ENCODE data around the gene RAB4A.
"Not testable (repeated sequence)": the region's sequence is repeated elsewhere in the genome, so short reads cannot be mapped to it uniquely, and the experiment has no call there.

Gene RAB4A

DNA sequence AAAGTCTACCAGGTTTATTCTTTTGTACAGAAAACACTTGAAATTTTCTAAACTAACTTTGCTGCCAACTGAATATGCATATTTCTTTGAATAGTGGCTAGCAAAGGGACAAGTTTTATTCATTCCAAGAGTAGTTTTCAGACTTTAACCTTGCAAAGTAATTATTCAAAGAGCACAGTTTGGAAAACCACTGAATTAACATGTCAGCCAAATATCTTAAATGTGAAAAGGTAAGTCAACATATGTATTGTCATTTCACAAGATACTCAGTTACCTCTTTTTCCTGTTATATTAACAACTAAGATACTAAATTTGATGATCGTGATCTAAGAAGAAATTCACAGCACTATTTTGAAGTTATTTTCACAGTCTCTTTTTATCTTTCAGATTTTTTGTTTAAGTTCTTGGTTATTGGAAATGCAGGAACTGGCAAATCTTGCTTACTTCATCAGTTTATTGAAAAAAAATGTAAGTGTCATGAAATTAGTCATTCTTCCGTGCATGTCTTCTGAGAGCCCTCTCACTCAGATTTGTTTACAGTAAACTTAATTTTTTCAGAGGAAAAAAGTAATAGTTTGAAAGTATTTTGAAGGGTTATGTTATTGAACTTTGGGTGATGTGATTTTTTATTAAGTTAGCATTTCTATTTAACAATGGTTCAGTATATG lies 15.3 kb downstream of the RAB4A start:
- TF ChIP-seq ZNF274 (IDR thresholded peaks at IDR 0.05; ENCODE audit: low read depth, low read length): no peak
- no peak overlapping the region for H3K4me3 ChIP-seq (ENCODE audit: low read length)

DNA sequence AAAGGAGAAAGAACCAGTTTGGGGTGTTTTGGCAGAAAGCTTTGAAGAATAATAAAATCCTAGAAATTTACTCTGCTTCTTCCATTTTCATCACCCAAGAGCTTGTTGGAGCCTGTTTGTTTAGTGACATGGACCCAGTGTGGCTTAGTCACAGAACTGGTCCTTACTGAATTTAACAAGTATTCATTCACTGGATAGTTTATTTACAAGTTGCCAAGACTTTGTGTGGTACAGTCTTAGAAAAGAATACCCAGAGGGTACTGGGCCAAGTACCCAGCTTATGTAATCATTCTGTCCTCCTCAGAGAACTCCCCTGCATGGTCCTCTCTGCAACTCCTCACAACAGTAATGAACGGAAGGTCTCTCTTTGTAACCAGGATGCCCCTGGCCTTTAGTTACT lies 16.4 kb downstream of the RAB4A start:
- no peak overlapping the region for H3K4me3 ChIP-seq (ENCODE audit: low read length)
- TF ChIP-seq ZNF274 (IDR thresholded peaks at IDR 0.05; ENCODE audit: low read depth, low read length): no peak

GRCh38 chr1:229288516-229288915 lies 17.6 kb downstream of the RAB4A start:
- no peak for TF ChIP-seq ZNF274 (IDR thresholded peaks at IDR 0.05; ENCODE audit: low read depth, low read length)
- no peak overlapping the region for H3K4me3 ChIP-seq (ENCODE audit: low read length)

- not testable (repeated sequence) for H3K4me3 ChIP-seq (ENCODE audit: low read length)
These were observed 20.8 kb downstream of the RAB4A start for GRCh38 chr1:229291686-229292085.

DNA sequence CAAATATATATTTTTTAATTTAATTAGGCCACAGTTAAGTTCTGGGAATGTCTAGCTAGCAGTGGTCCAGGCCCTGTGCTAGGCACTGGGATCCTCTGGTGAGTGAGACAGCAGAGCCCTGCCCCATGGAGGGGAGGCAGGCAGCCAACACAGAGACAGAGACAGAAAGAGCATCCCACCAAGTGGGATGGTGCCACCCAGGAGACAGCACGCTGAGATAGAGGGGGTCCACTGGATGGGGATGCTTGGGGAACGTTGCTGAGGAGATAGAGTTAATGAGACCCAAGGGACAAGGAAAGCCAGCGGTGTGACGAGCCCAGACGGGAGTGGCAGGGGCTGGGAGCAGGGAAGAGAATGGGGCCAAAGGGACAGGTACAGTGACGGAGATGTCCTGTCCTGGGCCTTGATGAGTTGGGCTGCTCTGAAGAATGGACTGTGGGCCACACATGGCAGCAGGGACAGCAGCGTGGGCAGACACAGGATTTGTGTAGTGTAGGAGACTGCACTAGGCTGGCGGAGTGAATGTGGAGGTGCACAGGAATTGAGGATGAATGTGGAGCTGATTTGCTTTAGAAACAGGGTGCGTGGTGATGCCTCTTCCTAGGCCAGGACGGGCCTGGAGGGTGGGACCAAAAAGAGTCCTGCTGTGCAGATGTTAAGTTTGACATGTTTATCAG lies 22.8 kb downstream of the RAB4A start:
- no peak for TF ChIP-seq ZNF274 (IDR thresholded peaks at IDR 0.05; ENCODE audit: low read depth, low read length)
- no peak overlapping the region for H3K4me3 ChIP-seq (ENCODE audit: low read length)

DNA sequence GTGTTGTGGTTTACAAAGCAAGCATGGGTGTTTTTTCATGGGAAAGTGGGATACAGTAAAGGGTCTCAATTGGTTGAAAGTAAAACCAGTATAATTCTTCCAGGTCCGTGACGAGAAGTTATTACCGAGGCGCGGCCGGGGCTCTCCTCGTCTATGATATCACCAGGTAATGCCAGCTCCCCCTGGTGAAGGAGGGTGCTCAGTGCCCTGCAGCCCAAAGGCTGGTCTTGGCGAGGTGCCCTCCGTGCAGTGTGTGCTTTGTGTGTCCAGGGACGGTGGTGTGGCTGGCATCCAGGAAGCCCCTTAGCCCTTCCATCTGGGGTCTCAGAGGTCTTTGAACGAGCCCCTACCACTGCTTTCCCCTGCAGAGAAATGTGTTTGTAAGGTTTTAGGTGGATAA lies 24.8 kb downstream of the RAB4A start:
- no peak for TF ChIP-seq ZNF274 (IDR thresholded peaks at IDR 0.05; ENCODE audit: low read depth, low read length)

DNA sequence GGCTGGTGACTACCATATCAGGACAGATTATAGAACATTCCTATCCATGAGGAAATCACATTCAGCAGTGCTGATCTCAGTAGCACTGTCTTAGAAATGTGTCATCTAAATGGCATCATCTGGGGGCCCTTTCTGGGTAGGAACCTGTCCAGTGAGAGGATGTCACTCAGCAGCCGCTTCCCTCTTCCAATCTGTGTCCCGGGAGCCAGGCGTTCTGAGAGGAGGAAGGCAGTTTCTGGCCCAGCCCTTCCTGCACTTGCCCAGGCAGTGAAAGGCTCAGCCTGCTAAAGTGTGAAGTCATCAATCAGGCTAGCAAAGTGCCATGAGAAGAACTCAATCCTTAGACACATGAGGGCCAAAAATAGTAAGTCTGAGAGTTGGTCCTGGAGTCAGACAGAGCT lies 25.6 kb downstream of the RAB4A start:
- no peak for TF ChIP-seq ZNF274 (IDR thresholded peaks at IDR 0.05; ENCODE audit: low read depth, low read length)
- H3K4me3 ChIP-seq (ENCODE audit: low read length): no peak overlapping the region

More for the DNA sequence above, 24.8 kb downstream of the RAB4A start:
- H3K4me3 ChIP-seq (ENCODE audit: low read length): no peak overlapping the region

- no peak for TF ChIP-seq ZNF274 (IDR thresholded peaks at IDR 0.05; ENCODE audit: low read depth, low read length)
- H3K4me3 ChIP-seq (ENCODE audit: low read length): no peak overlapping the region
These were observed 26.8 kb downstream of the RAB4A start for GRCh38 chr1:229297746-229298145.

DNA sequence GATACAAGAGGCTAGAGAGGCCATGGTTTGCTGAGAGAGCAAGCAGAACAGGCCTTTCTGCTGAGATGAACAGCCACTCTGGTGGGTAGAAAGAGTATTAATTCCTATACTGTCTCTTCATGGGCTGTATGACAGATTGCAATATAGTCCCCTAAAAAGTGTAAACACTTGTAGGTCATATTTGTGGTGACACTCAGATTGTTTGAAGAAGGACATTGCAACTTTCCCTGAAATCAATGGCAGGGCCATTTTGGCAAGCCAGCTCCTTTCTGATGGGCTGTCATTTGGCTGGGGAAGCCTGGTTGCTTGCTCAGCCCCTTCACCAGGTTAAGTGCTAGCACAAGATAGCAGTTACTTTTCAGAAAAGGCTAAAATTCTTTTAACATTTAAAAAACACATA lies 27.5 kb downstream of the RAB4A start:
- TF ChIP-seq ZNF274 (IDR thresholded peaks at IDR 0.05; ENCODE audit: low read depth, low read length): no peak
- H3K4me3 ChIP-seq (ENCODE audit: low read length): no peak overlapping the region

DNA sequence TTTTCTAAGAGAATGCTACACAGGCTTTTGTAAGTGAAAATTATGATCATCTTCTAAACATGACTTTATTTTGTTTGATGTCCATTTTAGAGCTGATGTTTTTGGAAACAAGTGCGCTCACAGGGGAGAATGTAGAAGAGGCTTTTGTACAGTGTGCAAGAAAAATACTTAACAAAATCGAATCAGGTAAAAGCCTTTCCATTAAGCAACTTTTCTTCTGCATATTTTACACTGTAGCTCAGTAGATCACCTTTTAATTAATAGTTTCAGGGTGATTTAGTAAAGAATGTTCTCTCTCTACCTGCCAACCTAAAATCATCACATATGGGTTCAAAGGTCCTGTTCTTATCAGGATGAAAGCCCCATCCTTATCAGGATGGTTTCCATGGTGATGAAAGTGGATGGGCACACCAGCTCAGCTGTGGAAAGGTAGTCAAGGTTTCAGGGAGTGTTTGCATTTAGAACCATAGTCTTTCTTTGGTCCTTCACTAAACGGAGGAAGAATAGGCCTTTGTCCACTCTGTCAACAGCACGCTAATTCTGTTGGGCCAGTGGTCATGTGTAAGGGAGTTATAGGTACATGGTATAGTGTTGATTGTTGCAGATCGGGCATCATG lies 28.1 kb downstream of the RAB4A start:
- no peak for TF ChIP-seq ZNF274 (IDR thresholded peaks at IDR 0.05; ENCODE audit: low read depth, low read length)
- no peak overlapping the region for H3K4me3 ChIP-seq (ENCODE audit: low read length)

DNA sequence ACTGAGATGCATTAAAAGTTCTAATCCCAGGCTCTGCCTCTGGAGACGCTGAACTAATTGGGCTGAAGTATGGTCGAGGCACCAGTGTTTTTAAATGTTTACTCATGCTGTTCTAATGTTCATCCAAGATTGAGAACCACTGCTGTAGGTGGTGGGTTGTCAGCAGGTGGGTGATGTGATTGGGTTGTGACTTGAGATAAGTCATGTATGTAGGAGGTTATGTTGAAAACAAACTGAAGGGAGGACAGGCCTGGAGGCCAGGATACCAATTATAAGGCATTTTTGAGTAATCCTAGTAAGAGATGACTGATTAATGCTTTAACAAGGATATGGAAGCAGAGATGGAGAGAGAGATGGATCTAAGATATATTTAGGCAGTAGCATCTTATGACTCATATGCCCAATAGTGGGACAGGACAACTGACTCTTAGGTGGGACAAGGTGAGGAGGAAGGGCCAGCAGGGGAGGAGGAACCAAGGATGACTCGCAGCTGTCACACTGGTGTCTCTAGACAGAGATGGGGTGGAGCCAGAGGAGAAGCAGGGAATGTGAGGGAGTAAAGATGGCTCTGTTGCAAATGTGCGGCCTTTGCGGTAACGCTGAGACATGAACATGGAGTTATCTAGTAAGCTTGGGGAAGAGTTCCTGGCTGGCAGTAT lies 29.3 kb downstream of the RAB4A start:
- TF ChIP-seq ZNF274 (IDR thresholded peaks at IDR 0.05; ENCODE audit: low read depth, low read length): no peak
- H3K4me3 ChIP-seq (ENCODE audit: low read length): no peak overlapping the region

- no peak for TF ChIP-seq ZNF274 (IDR thresholded peaks at IDR 0.05; ENCODE audit: low read depth, low read length)
- H3K4me3 ChIP-seq (ENCODE audit: low read length): no peak overlapping the region
These were observed 31.8 kb downstream of the RAB4A start for GRCh38 chr1:229302740-229303139.

GRCh38 chr1:229303855-229304254 lies 32.9 kb downstream of the RAB4A start:
- H3K4me3 ChIP-seq (ENCODE audit: low read length): no peak overlapping the region
- no peak for TF ChIP-seq ZNF274 (IDR thresholded peaks at IDR 0.05; ENCODE audit: low read depth, low read length)

DNA sequence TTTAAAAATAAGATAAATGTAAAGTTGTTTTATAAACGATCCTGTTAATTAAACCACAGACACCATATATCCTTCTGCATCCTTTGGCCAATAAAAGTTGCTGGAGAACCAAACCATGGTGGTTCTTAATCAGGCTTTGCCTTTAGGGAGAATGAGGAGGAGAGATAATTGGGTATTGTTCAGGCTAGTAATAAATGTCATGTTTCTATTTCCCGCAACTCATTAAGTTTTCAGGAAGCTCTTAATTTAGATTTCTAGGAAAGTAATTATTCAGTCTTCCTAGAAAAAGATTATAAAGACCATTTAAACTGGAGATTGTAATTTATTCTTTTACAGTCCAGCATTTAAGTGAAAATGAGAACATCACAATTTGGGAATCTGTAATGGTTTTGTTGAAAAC lies 34.5 kb downstream of the RAB4A start:
- TF ChIP-seq ZNF274 (IDR thresholded peaks at IDR 0.05; ENCODE audit: low read depth, low read length): no peak
- no peak overlapping the region for H3K4me3 ChIP-seq (ENCODE audit: low read length)

GRCh38 chr1:229309074-229309473 lies 38.2 kb downstream of the RAB4A start:
- no peak for TF ChIP-seq ZNF274 (IDR thresholded peaks at IDR 0.05; ENCODE audit: low read depth, low read length)
- H3K4me3 ChIP-seq (ENCODE audit: low read length): no peak overlapping the region

All from GM08714 (cell line).